ENCODE measurements around the gene LPIN1. TPM values are rescaled to one million over a fixed set of nuclear protein-coding genes. Genes with fewer than 3 reads are reported as not detected.
"Not testable (repeated sequence)": the region's sequence is repeated elsewhere in the genome, so short reads cannot be mapped to it uniquely, and the experiment has no call there.

The LPIN1 gene
- total RNA-seq, 1 experiment from 2014 or later: 43.1 TPM

- Histone ChIP-seq H3K4me2 (no peak overlapping the region), H2AFZ (no peak overlapping the region), H3K36me3 (ENCODE audit: low read depth) (no peaks in the 10 kb centered on the region), H3K9me3 (ENCODE audit: insufficient read depth, low read depth) (peaks cover 7% of the 10 kb centered on the region), H3K27me3 (ENCODE audit: insufficient read depth, low read depth) (no peaks in the 10 kb centered on the region), H3K79me2 (ENCODE audit: low read depth) (no peaks in the 10 kb centered on the region), H3K4me3 (no peak overlapping the region), H3K9me2 (ENCODE audit: insufficient read depth) (no peaks in the 10 kb centered on the region), H3K4me1 (replicated peaks; ENCODE audit: insufficient read depth) (no peaks in the 10 kb centered on the region), H3K27ac (no peak overlapping the region), H4K20me1 (ENCODE audit: insufficient read depth) (no peaks in the 10 kb centered on the region), H3F3A (ENCODE audit: insufficient read depth, low read depth) (no peaks in the 10 kb centered on the region)
- POLR2A ChIA-PET (ENCODE audit: unreplicated experiment): no interaction called here
- TF ChIP-seq EZH2 (IDR thresholded peaks at IDR 0.05; ENCODE audit: low read depth) (no peak), CTCF (conservative IDR thresholded peaks at IDR 0.05) (no peak)
- intact Hi-C loops (cut with micrococcal nuclease; ENCODE audit: unreplicated experiment): no loop called here
- no TSS peak for BruUV-seq (replicated peaks)
- no peak for DNase-seq
- CTCF ChIA-PET: no interaction called here
Measured at GRCh38 chr2:11855064-11855760, 108.8 kb downstream of the LPIN1 start.

GRCh38 chr2:11856095-11856494, 109.7 kb downstream of the LPIN1 start:
- Histone ChIP-seq H3K27me3 (ENCODE audit: insufficient read depth, low read depth) (no peaks in the 10 kb centered on the region), H3K79me2 (ENCODE audit: low read depth) (no peaks in the 10 kb centered on the region), H3K4me1 (replicated peaks; ENCODE audit: insufficient read depth) (no peaks in the 10 kb centered on the region), H3K4me3 (no peak overlapping the region), H4K20me1 (ENCODE audit: insufficient read depth) (no peaks in the 10 kb centered on the region), H2AFZ (no peak overlapping the region), H3K4me2 (no peak overlapping the region), H3K9me2 (ENCODE audit: insufficient read depth) (no peaks in the 10 kb centered on the region), H3F3A (ENCODE audit: insufficient read depth, low read depth) (no peaks in the 10 kb centered on the region), H3K27ac (no peak overlapping the region), H3K9me3 (ENCODE audit: insufficient read depth, low read depth) (peaks cover 7% of the 10 kb centered on the region), H3K36me3 (ENCODE audit: low read depth) (no peaks in the 10 kb centered on the region)
- no TSS peak for BruUV-seq (replicated peaks)
- intact Hi-C loops (cut with micrococcal nuclease; ENCODE audit: unreplicated experiment): no loop called here
- TF ChIP-seq CTCF (conservative IDR thresholded peaks at IDR 0.05) (no peak), EZH2 (IDR thresholded peaks at IDR 0.05; ENCODE audit: low read depth) (no peak)
- no peak for DNase-seq
- ChIA-PET POLR2A (ENCODE audit: unreplicated experiment) (no interaction called here), CTCF (no interaction called here)

GRCh38 chr2:11858883-11859282, 112.5 kb downstream of the LPIN1 start:
- no peak for DNase-seq
- TF ChIP-seq EZH2 (IDR thresholded peaks at IDR 0.05; ENCODE audit: low read depth) (no peak), CTCF (conservative IDR thresholded peaks at IDR 0.05) (no peak)
- no peaks in the 10 kb centered on the region for H3F3A ChIP-seq (ENCODE audit: insufficient read depth, low read depth)
- no TSS peak for BruUV-seq (replicated peaks)
- H3K27me3 ChIP-seq (ENCODE audit: insufficient read depth, low read depth): no peaks in the 10 kb centered on the region
- peaks cover 5% of the 10 kb centered on the region; the same call in 1 of the 2 replicates for H3K4me1 ChIP-seq (replicated peaks; ENCODE audit: insufficient read depth)
- H3K36me3 ChIP-seq (ENCODE audit: low read depth): no peaks in the 10 kb centered on the region
- no peaks in the 10 kb centered on the region for H3K79me2 ChIP-seq (ENCODE audit: low read depth)
- no peak overlapping the region for H3K4me3 ChIP-seq
- no peak overlapping the region for H2AFZ ChIP-seq
- H3K9me3 ChIP-seq (ENCODE audit: insufficient read depth, low read depth): peaks cover 7% of the 10 kb centered on the region
- H4K20me1 ChIP-seq (ENCODE audit: insufficient read depth): no peaks in the 10 kb centered on the region
- no peak overlapping the region for H3K4me2 ChIP-seq
- no peak overlapping the region for H3K27ac ChIP-seq
- ChIA-PET CTCF (no interaction called here), POLR2A (ENCODE audit: unreplicated experiment) (no interaction called here)
- no peaks in the 10 kb centered on the region for H3K9me2 ChIP-seq (ENCODE audit: insufficient read depth)
- intact Hi-C loops (cut with micrococcal nuclease; ENCODE audit: unreplicated experiment): no loop called here

GRCh38 chr2:11859975-11860374, 113.5 kb downstream of the LPIN1 start:
- POLR2A ChIA-PET (ENCODE audit: unreplicated experiment); CTCF ChIA-PET; BruUV-seq (replicated peaks): not testable (repeated sequence)

More at GRCh38 chr2:11859975-11860374, 113.5 kb downstream of the LPIN1 start:
- not testable (repeated sequence) for H3K27ac ChIP-seq; H3F3A ChIP-seq (ENCODE audit: insufficient read depth, low read depth); H4K20me1 ChIP-seq (ENCODE audit: insufficient read depth); H3K4me2 ChIP-seq; H3K9me3 ChIP-seq (ENCODE audit: insufficient read depth, low read depth); H3K9me2 ChIP-seq (ENCODE audit: insufficient read depth); H2AFZ ChIP-seq; H3K36me3 ChIP-seq (ENCODE audit: low read depth); DNase-seq; H3K27me3 ChIP-seq (ENCODE audit: insufficient read depth, low read depth); H3K79me2 ChIP-seq (ENCODE audit: low read depth); H3K4me3 ChIP-seq
- peaks cover 13% of the 10 kb centered on the region for H3K4me1 ChIP-seq (replicated peaks; ENCODE audit: insufficient read depth)
- intact Hi-C loops (cut with micrococcal nuclease; ENCODE audit: unreplicated experiment): loop anchor here (5.0 to 10.0 kb wide), 4 partner anchors 175 to 695 kb away; no protein-coding TSS in a partner anchor

All from PC-9 (cell line).